GM19328 (cell line): ENCODE measurements around the gene TMIGD3.

ENCODE experiments used
- ATAC-seq: cut with Tn5 transposase; IDR thresholded peaks from one replicate; pipeline ENCODE4 v1.9.1; 2021; ENCODE audit warnings: mild to moderate bottlenecking, moderate library complexity; ENCODE audit not compliant: unreplicated experiment

Gene TMIGD3

DNA sequence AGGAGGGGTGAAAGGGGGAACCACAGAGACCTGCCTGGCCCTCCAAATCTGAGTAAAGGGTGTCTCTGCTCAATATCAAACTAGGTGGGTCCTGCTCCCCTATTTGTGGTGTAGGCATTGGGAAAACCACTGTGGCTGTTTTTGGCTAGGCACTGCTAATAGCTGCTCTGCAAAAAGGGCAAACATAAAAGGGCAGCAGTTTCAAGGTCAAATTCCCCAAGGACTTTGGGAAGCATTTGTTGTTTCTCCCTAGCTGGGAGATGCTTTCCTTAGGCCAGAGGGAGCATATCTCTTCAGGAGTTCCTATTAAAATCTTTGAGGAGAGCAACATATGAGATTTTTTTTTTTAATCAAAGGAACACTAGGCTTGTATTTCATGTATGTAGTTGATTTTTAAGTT, 27.2 kb downstream of the TMIGD3 start:
- no peak for ATAC-seq

DNA sequence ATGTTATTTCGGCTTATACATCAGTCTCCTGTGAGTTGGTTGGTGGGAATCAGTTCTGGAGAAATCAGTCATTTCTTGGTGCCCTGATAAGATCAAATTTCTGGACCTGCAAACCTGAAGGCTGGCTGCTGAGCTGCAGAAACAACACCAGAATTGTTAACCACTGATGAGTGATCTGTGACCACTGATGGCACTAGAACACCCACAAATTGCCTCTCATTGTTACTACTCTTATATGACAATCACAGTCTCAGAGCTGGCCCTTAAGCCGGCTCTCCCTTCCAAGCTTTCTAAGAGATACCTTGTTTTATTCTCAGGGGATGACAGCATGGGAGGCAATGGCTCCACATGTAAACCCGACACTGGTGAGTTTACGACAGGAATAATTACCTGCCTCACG, 27.7 kb downstream of the TMIGD3 start:
- ATAC-seq, result no peak

DNA sequence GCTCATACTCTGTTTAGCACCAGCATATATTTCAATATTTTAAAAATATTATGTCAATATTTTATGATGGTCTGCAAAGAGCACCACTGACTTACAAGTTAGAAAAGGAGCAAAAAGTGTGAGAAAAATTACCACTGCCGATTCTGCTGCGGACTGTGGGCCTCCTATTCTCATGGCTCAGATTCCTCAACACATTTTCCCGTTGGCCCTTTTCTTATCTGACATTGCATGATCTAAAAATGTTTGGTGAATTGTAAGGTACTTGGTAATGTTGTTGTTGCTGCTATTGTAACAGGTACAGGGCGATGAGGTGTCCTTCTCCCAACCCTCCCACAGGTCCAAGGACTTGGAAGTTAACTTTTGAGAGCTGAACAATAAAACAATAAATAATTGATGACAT, 28.9 kb downstream of the TMIGD3 start:
- ATAC-seq, result no peak

DNA sequence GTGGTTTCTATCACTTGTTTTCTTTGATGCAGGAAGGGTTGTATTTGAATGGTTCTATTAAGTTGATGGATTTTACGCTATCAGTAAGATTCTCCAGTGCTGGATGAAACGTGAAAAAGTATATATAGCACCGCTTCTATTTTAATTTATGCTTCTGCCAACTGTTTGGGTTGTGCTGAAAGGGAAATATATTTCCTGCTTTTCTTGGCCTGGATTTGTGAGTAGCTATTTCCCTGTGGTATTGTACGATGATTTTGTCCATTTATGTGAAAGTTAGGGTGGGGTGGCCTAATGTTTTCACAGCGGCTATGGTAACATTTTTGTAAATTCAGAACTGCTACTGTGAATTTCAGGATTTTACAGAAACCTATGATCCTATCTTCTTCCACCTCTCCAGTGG, 29.3 kb downstream of the TMIGD3 start:
- no peak for ATAC-seq

DNA sequence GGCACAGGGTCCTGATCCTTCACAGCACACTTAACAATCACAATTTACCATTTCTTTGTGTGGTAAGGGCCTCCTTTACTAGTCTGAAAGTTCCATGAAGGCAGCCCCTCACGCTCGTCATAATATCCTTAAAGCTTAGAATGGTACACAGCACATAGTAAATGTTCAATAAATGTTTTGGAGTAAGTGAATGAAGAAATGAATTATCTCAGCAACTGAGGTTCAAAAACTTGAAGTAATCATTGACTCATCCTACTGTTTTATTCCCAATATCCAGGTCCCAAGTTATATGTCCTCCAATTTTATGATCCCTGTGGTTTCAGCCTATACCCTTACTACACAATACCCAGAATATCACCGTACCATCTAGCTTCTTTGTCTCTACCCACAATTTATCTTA, 31.9 kb downstream of the TMIGD3 start:
- no peak for ATAC-seq

- peak; percentile 69 for ATAC-seq
Measured at GRCh38 chr1:111471012-111471411, 32.4 kb downstream of the TMIGD3 start.

GRCh38 chr1:111470596-111470995, 32.8 kb downstream of the TMIGD3 start:
- no peak for ATAC-seq

DNA sequence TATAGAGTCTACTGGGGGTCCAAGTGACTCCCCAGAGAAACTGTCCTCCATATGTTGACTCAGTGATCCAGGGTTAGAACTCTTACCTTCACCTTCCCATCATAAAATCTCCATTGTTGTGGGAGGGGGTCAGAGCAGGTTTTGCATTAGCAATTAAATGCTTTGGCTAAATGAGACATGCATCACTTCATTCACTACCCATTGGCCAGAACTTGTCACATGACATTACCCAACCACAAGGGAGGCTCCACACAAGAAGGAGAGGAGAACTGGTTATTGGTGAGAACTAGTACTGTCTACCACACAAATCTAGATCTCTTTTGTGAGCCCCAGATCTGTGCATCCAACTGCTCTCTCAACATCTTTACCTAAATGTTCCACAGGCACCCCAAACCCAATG, 33.9 kb downstream of the TMIGD3 start:
- no peak for ATAC-seq

GRCh38 chr1:111468717-111469100, 34.7 kb downstream of the TMIGD3 start:
- no peak for ATAC-seq

- ATAC-seq, result no peak
Measured at GRCh38 chr1:111467865-111468716, 35.3 kb downstream of the TMIGD3 start.

DNA sequence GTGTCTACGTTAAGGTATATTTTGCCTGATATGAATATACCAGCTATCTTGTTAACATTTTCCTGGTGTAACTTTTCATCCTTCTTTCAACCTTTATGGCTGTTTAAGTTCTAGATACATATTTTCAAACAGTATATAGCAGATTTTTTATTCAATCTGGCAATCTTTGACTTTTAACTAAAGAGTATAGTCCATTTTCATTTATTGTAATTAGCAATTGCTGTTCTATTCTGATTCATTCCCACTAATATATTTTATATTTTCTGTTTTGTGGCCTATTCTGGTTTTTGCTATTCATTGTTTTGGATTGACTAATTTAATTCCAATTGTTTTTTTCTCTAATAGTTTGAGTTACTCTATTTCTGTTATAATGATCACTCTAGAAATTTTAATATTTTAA, 37.0 kb downstream of the TMIGD3 start:
- ATAC-seq, result no peak

DNA sequence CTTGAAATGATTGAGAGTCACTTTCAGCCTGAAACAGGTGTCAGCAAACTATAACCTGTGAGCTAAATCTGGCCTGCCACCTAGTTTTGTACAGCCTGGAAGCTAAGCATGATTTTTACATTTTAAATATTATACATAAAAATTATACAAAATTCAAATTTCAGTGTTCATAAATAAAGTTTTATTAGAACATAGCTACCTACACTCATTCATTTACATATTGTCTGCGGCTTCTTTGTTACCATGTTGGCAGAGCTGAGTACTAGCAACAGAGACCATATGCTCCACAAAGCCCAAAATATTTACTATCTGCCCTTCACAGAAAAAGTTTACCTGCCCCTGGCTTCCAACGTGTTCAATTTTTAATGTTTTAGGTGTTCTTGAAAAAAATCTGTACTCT, 37.7 kb downstream of the TMIGD3 start:
- no peak for ATAC-seq

DNA sequence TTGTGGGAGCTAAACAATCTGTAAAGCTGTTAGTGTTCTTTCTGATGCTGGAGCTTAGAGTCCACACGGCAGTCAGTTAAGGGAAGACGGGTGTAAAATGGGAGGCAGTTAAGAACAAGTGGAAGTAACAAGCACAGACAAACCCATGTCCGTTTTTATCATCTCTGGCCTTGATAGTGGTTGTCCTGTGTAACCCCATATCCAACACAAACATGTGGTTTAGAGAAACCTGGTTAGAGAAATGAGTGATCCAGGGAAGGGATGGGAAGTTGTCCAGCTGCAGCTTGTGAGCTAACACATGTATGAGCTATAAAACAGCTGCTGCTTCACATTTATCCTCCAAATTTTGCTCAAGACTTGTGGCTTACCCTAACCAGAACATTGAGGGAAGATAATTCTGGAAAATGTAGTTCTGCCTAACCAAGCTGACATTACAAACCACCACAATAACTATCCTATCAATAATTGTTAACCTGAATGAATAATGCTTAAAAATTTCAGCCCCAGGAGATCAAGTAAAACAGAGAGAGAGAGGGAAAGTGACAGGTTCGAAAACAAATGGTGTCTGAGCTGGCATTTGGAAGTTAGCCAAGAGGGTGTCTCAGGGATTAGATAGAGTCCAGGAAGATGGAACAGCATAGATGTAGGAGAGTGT, 40.3 kb downstream of the TMIGD3 start:
- no peak for ATAC-seq

- ATAC-seq, result no peak
Measured at GRCh38 chr1:111462370-111463028, 40.9 kb downstream of the TMIGD3 start.

DNA sequence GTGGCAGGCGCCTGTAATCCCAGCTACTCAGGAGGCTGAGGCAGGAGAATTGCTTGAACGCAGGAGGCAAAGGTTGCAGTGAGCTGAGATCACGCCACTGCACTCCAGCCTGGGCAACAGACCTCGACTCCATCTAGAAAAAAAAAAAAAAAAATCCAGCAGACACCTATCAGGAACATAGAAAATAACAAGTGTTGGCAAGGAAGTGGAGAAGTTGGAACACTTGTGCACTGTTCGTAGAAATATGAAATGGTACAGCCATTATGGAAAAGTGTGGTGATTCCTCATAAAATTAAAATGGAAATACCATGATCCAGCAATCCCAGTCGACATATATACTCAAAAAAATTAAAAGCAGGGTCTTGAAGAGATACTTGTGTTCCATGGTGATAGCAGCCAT, 41.7 kb downstream of the TMIGD3 start:
- no peak for ATAC-seq

- no peak for ATAC-seq
Measured at GRCh38 chr1:111455642-111456031, 47.8 kb downstream of the TMIGD3 start.

GRCh38 chr1:111454859-111455641, 48.4 kb downstream of the TMIGD3 start:
- no peak for ATAC-seq

DNA sequence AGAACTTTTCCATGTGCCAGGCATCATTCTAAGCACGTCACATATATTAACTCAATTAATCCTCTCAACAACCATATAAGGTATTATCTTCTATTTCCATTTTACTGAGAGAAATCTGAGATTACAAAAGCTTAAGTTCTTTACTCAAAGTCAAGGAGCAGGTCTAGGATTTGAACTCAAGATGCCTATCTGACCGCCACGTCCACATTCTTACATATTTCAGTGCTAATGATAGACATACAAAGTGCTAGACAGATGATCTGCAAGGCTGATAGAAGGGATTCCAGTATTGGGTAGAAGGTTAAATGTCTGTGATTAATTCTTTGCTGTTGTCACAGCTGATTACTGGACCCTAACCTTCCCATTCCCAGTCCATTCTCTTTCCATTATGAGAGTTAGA, 49.7 kb downstream of the TMIGD3 start:
- no peak for ATAC-seq

DNA sequence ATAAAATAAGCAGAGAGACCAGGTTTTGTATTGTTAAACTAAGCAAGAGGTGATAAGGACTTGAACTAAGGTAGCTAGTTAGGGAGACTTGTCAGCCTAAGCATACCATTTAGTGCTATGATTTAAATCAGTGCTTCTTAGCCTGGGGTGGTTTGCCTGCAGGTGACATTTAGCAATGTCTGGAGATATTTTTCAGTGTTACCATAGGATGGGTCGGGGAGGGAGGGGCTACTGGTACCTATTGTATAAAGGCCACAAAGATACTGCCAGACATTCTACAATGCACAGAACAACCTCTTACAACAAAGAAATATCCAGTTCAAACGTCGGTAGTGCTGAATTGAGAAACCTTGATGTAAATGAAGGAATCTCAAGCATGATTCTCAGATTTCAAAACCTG, 50.9 kb downstream of the TMIGD3 start:
- no peak for ATAC-seq

- ATAC-seq, result no peak
Measured at GRCh38 chr1:111450185-111450584, 53.2 kb downstream of the TMIGD3 start.

- no peak for ATAC-seq
Measured at GRCh38 chr1:111449703-111450017, 53.8 kb downstream of the TMIGD3 start.
